Measurements from ENCODE around the gene PNP.

Gene PNP

DNA sequence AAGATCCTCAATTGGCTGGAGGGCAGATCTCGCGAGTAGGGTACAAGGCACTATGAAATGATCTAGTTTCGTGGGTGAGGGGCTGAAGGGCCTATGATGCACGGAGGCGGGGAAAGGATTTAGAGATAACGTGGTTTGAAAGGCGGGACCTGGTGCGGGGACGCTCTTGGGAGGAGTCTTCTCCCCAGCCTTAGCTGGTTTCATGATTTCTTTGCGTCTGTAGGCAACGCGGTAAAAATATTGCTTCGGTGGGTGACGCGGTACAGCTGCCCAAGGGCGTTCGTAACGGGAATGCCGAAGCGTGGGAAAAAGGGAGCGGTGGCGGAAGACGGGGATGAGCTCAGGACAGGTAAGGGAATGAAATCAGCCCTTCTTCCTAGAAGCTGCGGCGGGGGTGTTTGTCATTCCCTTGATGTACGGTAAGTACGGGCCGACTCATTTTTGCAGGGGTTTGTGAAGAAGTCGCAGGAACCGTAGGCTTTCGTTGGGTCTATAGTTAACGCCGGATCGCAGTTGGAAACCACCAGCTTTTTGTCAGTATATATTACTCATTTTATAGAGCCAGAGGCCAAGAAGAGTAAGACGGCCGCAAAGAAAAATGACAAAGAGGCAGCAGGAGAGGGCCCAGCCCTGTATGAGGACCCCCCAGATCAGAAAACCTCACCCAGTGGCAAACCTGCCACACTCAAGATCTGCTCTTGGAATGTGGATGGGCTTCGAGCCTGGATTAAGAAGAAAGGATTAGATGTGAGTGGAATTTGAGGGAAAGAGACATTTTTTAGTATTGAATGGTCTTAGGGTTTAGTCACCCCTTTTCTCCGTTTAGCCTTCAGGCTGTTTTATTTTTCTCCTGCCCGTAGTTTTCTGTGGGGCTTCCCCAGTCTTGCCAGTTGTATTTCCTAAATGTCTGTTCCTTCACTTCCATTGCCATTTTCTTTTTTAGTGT is 13.6 kb upstream of the PNP start:
- peak; percentile 17 for DNase-seq

DNA sequence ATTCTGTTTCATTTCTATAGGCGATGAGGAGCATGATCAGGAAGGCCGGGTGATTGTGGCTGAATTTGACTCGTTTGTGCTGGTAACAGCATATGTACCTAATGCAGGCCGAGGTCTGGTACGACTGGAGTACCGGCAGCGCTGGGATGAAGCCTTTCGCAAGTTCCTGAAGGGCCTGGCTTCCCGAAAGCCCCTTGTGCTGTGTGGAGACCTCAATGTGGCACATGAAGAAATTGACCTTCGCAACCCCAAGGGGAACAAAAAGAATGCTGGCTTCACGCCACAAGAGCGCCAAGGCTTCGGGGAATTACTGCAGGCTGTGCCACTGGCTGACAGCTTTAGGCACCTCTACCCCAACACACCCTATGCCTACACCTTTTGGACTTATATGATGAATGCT is 12.2 kb upstream of the PNP start:
- DNase-seq: no peak

- no peak for DNase-seq
Observed at GRCh38 chr14:20458031-20458789, 11.0 kb upstream of the PNP start.

- DNase-seq: peak; percentile 3
Observed at GRCh38 chr14:20460458-20461224, 8.6 kb upstream of the PNP start.

DNA sequence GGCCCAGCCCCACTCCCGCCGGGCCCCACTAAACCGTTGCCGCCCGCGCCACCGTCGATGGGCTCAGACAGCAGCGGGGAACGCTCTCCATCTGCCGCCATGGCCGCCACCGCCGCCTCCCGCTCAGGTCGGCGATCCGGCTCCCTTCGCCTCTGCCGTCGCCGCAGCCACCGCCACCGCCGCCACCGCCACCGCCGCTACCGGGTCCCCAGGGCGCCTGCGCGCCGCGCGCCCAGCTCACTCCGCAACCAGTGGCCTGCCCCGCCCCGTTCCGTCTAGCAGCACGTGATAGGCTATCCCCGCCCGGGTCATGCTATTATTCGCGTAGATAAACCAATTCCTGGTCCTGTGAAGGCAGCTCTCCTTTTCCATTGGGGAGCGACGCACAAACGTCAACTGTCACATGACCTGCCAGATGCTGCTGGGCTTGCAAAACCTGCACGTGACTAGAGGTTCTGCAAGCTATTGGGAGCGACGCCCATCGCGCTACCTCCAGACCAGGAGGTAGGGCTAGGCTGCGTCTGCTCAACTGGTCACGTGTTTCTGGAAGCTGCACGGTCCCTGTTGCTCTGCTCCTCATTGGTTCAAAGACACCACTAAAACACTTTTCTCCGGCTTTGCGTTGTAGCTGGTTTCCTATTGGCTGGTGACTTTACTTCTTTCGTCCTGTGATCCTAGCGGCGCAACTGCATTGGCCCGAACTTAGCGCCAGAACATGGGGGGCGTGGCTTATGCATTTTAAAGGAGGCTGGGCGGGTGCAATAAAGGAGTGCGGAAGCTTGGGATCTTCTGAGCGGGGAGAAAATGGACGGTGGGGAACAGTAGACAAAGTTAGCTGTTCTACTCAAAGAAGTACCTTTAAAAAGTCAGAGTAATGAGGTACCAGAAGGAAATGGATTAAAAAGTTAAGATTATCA is 7.7 kb upstream of the PNP start, which contains the start of gene PIP4P1:
Gene PIP4P1 (minus strand): TSS at position 210 of the 917 bp plus-strand sequence. CDS start 109 bp downstream, at position 101.
- DNase-seq: peak; percentile 100

GRCh38 chr14:20468764-20469241 is 403 bp upstream of the PNP start:
- DNase-seq: peak; percentile 6

DNA sequence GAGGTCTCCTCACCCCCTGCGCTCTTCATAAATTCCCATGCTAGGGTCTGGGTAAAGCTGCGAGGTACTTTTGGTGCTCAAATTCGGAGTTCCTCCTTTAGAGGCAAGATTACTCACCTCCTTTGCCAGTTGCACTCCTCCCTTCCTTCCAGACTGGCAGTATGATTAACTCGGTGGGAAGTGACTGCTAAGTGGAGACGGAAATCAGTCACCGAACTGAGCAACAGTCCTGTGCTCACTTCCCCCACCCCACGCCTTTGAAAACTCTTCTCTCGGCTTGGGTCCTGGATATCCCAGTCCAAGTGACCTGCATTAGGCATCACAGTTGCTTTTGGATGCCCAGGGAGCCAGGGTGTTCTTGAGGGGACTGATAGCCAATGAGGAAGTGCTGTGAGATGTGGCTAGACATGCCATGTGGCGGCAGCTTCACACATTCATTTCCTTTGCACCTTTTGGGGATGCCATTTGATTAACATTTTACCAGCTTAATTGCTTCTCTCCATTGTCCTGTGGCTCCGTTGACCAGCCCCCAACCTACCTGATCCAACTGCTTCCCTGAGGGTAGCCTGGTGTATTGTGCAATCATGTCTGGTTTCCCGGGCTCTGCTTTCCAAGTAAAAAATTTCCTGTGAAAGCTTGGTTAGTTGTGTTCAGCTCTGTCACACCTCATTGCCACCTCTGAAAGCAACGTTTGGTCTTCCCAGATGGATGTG is 840 bp downstream of the PNP start:
- peak; percentile 55 for DNase-seq

DNA sequence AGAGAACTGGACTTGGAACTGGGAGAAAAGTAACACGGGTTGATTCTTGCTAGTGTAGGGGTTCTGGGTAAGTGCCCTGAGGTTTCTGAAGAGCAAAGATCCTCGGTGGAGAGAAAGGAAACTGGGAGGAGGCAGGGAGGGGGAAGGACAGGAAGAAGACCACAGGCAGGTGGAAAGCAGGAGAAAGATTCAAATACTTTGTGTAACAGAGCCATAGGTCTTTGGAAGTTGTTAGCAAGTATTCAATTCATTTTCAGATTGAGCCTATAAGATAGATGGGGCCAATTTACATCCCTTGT is 1.3 kb downstream of the PNP start:
- no peak for DNase-seq

- no peak for DNase-seq
Observed at GRCh38 chr14:20472536-20473169, 3.4 kb downstream of the PNP start.

- no peak for DNase-seq
Observed at GRCh38 chr14:20476776-20477175, 7.6 kb downstream of the PNP start.

DNA sequence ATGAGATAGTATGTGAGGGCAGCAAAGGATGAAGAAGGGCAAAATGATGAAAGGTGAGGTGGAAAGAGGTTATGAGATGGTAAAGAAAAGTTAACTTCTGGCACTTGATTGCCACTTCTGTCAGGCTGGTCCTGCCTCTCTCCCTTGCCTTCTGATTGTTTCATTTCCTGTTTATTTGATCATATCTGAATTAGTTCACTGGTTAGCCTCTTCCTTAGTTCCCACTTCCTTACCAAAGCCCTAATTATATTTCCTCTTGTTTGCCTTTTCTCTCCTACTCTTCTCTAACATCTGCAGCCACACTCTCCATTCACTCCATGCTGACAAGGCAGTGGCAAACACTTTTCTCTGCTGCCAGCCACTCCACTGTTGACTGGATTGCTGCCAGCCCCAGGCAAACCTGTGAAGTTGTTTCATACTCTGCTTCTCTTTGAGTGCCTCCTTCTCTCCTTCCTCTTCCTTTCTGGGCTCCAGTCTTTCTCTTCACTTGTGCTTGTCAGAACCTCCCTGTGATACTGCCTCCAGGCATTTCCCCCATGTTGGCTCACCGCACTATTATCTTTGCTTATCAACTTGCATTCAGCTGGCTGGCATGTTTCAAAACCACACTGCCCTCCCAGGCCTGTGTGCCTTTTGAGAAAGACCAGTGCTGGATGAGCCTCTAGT is 8.1 kb downstream of the PNP start:
- peak; percentile 11 for DNase-seq

DNA sequence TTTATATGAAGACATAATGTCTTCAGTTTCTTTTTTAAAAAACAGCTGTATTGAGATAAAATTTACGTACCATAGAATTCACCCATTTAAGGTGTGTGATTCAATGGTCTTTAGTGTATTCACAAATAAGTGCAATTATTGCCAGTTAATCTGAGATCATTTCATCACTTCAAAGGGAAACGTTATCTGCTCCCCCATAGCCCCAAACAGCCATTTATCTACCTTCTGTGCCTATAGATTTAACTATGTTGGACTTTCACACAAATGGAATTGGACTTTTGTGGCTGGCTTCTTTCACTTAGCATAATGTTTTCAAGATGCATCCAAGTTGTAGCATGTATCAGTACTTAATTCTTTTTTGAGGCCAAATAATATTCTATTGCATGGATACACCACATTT is 9.7 kb downstream of the PNP start:
- no peak for DNase-seq

DNA sequence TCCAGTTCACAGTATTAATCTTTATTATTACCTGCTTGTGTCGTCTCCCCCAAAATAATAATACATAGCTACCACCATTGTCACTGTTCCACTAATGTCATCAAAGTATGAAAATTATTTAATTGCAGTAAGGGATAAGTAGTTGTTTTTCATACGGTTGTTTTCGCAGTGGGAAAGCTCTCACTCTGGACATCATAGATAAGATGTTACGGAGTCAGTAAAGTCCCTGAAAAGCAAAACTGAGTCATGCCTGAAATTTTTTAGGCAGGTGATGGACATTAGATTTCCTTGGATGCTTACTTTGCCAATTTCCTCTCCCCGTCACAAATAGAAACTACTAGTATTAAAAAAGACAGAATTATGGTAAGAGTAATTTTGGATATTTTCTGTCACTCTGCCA is 13.2 kb downstream of the PNP start:
- DNase-seq: no peak

- no peak for DNase-seq
Observed at GRCh38 chr14:20485900-20486299, 16.7 kb downstream of the PNP start.

DNA sequence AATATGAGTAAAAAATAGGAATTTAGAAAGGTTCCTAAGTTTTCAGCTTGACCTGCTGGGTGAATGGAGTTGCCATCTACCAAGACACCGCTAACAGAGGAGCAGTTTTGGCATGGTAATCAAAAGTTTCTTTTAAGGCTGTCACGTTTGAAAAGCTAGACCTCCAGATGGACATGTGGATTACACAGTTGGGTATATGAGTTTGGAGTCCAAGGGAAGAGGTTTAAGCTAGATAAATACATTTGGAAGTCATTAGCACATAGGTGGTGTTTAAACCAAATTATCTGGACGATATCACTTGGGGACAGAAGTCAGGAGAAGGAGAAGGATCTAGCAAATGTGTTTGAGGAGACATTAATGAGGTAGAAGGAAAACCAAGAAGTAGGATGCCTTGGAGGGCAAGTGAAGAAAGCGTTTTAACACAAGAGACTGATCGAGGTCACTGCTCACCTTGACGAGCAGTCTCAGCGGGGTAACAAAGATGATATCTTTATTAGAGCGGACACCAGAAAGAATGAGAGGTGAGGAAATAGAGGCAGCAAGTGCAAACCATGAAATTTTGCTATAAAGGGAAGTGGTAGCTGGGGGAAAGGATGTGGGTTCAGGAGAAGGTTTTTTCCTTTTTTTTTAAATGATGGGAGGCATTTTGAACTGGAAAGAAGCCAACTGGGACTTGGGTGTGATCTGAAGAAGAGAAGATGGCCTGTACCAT is 17.6 kb downstream of the PNP start:
- DNase-seq: no peak

DNA sequence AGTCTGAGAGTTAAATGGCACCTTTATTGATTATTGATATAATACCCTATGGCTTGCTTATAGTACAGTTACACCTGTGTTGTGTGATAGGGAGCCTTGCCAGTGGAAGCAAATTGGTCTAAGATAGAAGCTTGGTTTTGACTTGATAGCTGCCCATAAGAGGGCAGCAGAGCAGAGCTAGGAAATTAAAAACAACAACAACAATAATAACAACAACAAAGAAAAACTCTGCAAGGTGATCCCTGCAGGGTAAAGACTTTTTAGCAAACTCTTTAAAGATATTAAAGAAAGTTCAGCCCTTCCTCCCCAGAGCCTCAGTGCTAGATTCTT is 18.2 kb downstream of the PNP start:
- DNase-seq: no peak

DNA sequence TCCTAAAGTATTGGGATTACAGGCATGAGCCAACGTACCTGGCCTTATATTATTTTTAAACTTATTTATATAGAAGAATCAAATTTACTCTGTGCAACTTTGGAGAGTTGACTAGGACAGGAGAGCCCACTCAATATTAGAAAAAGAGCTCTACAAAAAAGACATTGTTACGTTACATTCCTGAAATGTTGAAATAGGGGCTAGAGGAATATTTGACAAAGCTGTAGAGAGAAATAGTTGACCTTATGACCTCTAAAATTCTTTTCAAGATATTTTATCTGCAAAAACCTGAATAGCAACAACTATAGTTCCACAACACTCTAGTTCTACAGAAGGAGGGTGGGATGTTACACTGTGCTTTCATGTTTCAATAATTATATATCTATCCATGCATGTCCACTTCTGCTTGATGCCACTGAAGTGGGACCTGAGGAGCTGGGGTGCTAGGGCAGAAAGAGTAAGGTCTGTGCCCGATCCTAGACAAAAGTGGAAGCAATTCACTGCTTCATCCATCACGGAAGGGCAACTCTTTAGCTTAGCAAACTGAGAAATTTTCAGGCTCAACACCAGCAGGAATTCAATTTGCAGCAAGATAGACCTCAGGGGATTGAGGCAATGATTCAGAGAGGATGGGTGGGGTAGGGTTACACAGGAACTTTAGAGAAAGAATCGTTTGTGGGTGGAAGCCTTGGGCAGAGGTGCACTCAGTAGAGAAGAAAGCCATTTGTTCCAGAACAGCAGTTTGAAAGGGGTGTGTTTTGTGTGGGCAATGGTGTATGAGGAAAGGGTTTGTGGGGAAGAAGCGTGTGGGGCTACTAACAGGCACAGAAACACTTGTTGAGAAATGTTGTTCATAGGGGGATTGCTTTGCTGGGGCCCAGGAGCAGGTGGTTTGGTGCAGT is 20.1 kb downstream of the PNP start:
- DNase-seq: peak; percentile 1

DNA sequence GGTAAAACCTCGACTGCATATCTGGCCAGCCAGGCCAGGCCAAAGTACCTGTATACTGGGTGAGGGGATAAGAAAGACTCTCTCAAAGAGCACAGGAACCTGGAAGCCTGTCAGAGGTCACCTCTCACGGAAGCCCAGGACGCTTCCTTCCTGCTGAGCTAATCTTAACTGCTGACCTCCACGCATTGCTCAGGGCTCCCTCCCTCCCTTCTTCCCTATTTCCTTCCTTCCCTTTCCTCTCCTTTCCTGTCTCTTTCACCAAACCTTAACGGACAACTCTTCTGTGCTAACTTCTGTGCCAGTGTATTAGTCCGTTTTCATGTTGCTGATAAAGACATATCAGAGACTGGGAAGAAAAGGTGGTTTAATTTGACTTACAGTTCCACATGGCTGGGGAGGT is 21.4 kb downstream of the PNP start:
- DNase-seq: no peak
